IMR-90 (cell line): Measurements from ENCODE around the gene KAT6B. TPM values are rescaled to one million over a fixed set of nuclear protein-coding genes. Genes with fewer than 3 reads are reported as not detected.

Experiments
- ATAC-seq: fragments of 200-7000 bp; cut with Tn5 transposase; 2 replicates; pipeline ENCODE4 v1.9.1; 2020; ENCODE audit warnings: low read depth, mild to moderate bottlenecking, moderate library complexity
- BruUV-seq: library from RNA; stranded (reverse); fragments of 400-500 nt; replicated peaks from 2 replicates; lab custom pipeline; 2021; lab: Mats Ljungman, UMichigan
- CTCF ChIA-PET: fragments of 300-600 bp; formaldehyde crosslinking; extraction: SDS; loops from one replicate; lab custom pipeline; 2021; ENCODE audit warnings: antibody characterized with exemption; lab: Yijun Ruan, JAX
- POLR2A ChIA-PET: fragments of 300-600 bp; sonication (Branson Sonifier 250); formaldehyde crosslinking; loops from one replicate; lab custom pipeline; 2022; ENCODE audit warnings: antibody characterized with exemption; ENCODE audit not compliant: unreplicated experiment; lab: Charles Lee
- DNase-seq: peaks from one replicate; pipeline ENCODE4 v3.0.0; 2013
- H2AFZ ChIP-seq: replicated peaks from 2 replicates; pipeline ENCODE3; 2013; ENCODE audit warnings: low read length, mild to moderate bottlenecking; ENCODE audit not compliant: poor library complexity
- H2AK5ac ChIP-seq: 2 replicates; pipeline ENCODE4 v1.6.1; 2013; ENCODE audit warnings: low read depth, low read length, inconsistent platforms
- H2AK9ac ChIP-seq: replicated peaks from 2 replicates; pipeline ENCODE3; 2013; ENCODE audit warnings: mild to moderate bottlenecking, low read depth, low read length, moderate library complexity; ENCODE audit not compliant: poor library complexity
- H2BK120ac ChIP-seq: 2 replicates; pipeline ENCODE4 v1.6.1; 2013; ENCODE audit warnings: low read depth, low read length, inconsistent platforms
- H2BK15ac ChIP-seq: 3 replicates; pipeline ENCODE4 v1.6.1; 2013; ENCODE audit warnings: low read depth, low read length, inconsistent platforms
- H2BK20ac ChIP-seq: 2 replicates; pipeline ENCODE4 v1.6.1; 2013; ENCODE audit warnings: low read depth, mild to moderate bottlenecking, inconsistent platforms, low read length, moderate library complexity
- H2BK5ac ChIP-seq: 2 replicates; pipeline ENCODE4 v1.6.1; 2013; ENCODE audit warnings: mild to moderate bottlenecking, low read depth, low read length, inconsistent platforms; ENCODE audit not compliant: poor library complexity, severe bottlenecking
- H3K14ac ChIP-seq: replicated peaks from 2 replicates; pipeline ENCODE4 v1.6.1; 2013; ENCODE audit warnings: low read depth, low read length, inconsistent platforms
- H3K18ac ChIP-seq: 2 replicates; pipeline ENCODE4 v1.6.1; 2013; ENCODE audit warnings: low read depth, low read length, control low read depth
- H3K23ac ChIP-seq: 2 replicates; pipeline ENCODE4 v1.6.1; 2013; ENCODE audit warnings: low read depth, low read length, inconsistent platforms
- H3K27ac ChIP-seq: 2 replicates; pipeline ENCODE4 v1.5.1; 2013; ENCODE audit warnings: mild to moderate bottlenecking, control low read depth, low read length; ENCODE audit not compliant: insufficient read depth
- H3K27me3 ChIP-seq: 2 replicates; pipeline ENCODE4 v1.6.1; 2013; ENCODE audit warnings: low read length; ENCODE audit not compliant: control insufficient read depth, insufficient read depth
- H3K36me3 ChIP-seq: 2 replicates; pipeline ENCODE4 v1.6.1; 2013; ENCODE audit warnings: low read length, mixed read lengths; ENCODE audit not compliant: control insufficient read depth, insufficient read depth
- H3K4ac ChIP-seq: 2 replicates; pipeline ENCODE4 v1.6.1; 2013; ENCODE audit warnings: low read depth, low read length, inconsistent platforms
- H3K4me1 ChIP-seq: 2 replicates; pipeline ENCODE4 v1.6.1; 2013; ENCODE audit warnings: low read length, mixed read lengths; ENCODE audit not compliant: control insufficient read depth, insufficient read depth
- H3K4me2 ChIP-seq: 2 replicates; pipeline ENCODE4 v1.6.1; 2013; ENCODE audit warnings: low read depth, mild to moderate bottlenecking, control low read depth, low read length, moderate library complexity
- H3K4me3 ChIP-seq: 2 replicates; pipeline ENCODE4 v1.5.1; 2013; ENCODE audit warnings: low read depth, mild to moderate bottlenecking, control low read depth, low read length, moderate library complexity; ENCODE audit not compliant: insufficient read depth
- H3K56ac ChIP-seq: 2 replicates; pipeline ENCODE4 v1.6.1; 2013; ENCODE audit warnings: low read length, inconsistent platforms; ENCODE audit not compliant: insufficient read depth; ENCODE audit errors: extremely low read depth
- H3K79me1 ChIP-seq, 2 experiments: 2 replicates each; pipeline ENCODE4 v1.6.1; 2013; ENCODE audit warnings: low read length in 2 of 2, inconsistent platforms in 1 of 2, low read depth in 1 of 2
- H3K9ac ChIP-seq: 2 replicates; pipeline ENCODE4 v1.6.1; 2013; ENCODE audit warnings: low read depth, low read length, control low read depth
- H3K9me1 ChIP-seq: 2 replicates; pipeline ENCODE4 v1.6.1; 2013; ENCODE audit warnings: low read length, inconsistent platforms; ENCODE audit not compliant: insufficient read depth
- H3K9me3 ChIP-seq: 2 replicates; pipeline ENCODE4 v1.6.1; 2013; ENCODE audit warnings: low read length; ENCODE audit not compliant: control insufficient read depth, insufficient read depth
- H4K20me1 ChIP-seq: 2 replicates; pipeline ENCODE4 v1.6.1; 2013; ENCODE audit warnings: low read length, inconsistent platforms; ENCODE audit not compliant: insufficient read depth
- H4K5ac ChIP-seq: 2 replicates; pipeline ENCODE4 v1.6.1; 2013; ENCODE audit warnings: mild to moderate bottlenecking, low read depth, low read length, control low read depth
- H4K8ac ChIP-seq, 2 experiments: 2 replicates each; pipeline ENCODE4 v1.6.1; 2013; ENCODE audit warnings: low read depth in 2 of 2, low read length in 2 of 2, control low read depth in 1 of 2, inconsistent platforms in 1 of 2
- H4K91ac ChIP-seq: 2 replicates; pipeline ENCODE4 v1.6.1; 2013; ENCODE audit warnings: low read depth, low read length, inconsistent platforms; ENCODE audit not compliant: insufficient read depth
- CEBPB ChIP-seq: IDR thresholded peaks from 2 replicates; pipeline ENCODE4 v1.6.1; 2012; ENCODE audit warnings: low read depth, low read length, improper control_type of control experiment
- ELK1 ChIP-seq: fragments of 150-350 bp; IDR thresholded peaks from 2 replicates; pipeline ENCODE4 v1.6.1; 2016; ENCODE audit warnings: low read depth, mild to moderate bottlenecking, low read length, moderate library complexity, borderline replicate concordance
- MAZ ChIP-seq: IDR thresholded peaks from 2 replicates; pipeline ENCODE4 v1.6.1; 2012; ENCODE audit warnings: low read depth, mild to moderate bottlenecking, low read length, improper control_type of control experiment, moderate library complexity, borderline replicate concordance
- NFE2L2 ChIP-seq: fragments of 150-350 bp; IDR thresholded peaks from 2 replicates; pipeline ENCODE4 v1.6.1; 2016; ENCODE audit warnings: low read depth, mild to moderate bottlenecking, low read length
- POLR2A ChIP-seq: IDR thresholded peaks from 2 replicates; pipeline ENCODE4 v1.6.1; 2012; ENCODE audit warnings: mild to moderate bottlenecking, low read depth, low read length
- RAD21 ChIP-seq: IDR thresholded peaks from 2 replicates; pipeline ENCODE4 v1.6.1; 2012; ENCODE audit warnings: low read length, improper control_type of control experiment
- RFX5 ChIP-seq: IDR thresholded peaks from 2 replicates; pipeline ENCODE4 v1.8.0; 2012; ENCODE audit warnings: low read depth, mild to moderate bottlenecking, low read length, moderate library complexity
- SMC3 ChIP-seq: fragments of 150-350 bp; IDR thresholded peaks from 2 replicates; pipeline ENCODE4 v1.6.1; 2016; ENCODE audit warnings: low read depth, mild to moderate bottlenecking, antibody characterized with exemption, low read length, moderate library complexity
- WGBS, 2 experiments: methylation state at CpG; one replicate each; pipeline versions ENCODE4 v1.1.5 to v1.1.7; 2013; ENCODE audit warnings: missing lambda C conversion rate in 2 of 2; ENCODE audit not compliant: insufficient read length in 1 of 2; ENCODE audit errors: extremely low coverage in 2 of 2; 5-methylcytosine and 5-hydroxymethylcytosine counted together
- dilution Hi-C: fragments of 300-500 bp; cut with HindIII; formaldehyde crosslinking; loops from one replicate; pipeline ENCODE4 v1.14.3; 2018; ENCODE audit warnings: low sequenced_read_pairs; ENCODE audit not compliant: unreplicated experiment
- in situ Hi-C: fragments of 300-500 bp; cut with MboI; formaldehyde crosslinking; loops from 3 replicates; pipeline ENCODE4 v1.14.3; 2019; ENCODE audit warnings: low sequenced_read_pairs, inconsistent platforms, mixed read lengths
- intact Hi-C: fragments of 100-400 bp; cut with micrococcal nuclease; formaldehyde crosslinking; loops from 2 replicates; pipeline ENCODE4 v1.10.0; 2022
- polyA plus RNA-seq, 3 experiments: library from polyadenylated mRNA; depleted of rRNA; stranded (reverse); fragments of >200 nt; gene quantifications; 2 replicates each; pipeline ENCODE4 v1.2.3, GENCODE V29; 2012; ENCODE audit warnings: low replicate concordance in 1 of 3
- total RNA-seq: library from RNA; depleted of rRNA; stranded (reverse); fragments of >200 nt; gene quantifications from 2 replicates; pipeline ENCODE4 v1.2.3, GENCODE V29; 2012

The KAT6B gene
- total and polyA plus RNA-seq, 2 of the 4 experiments (the other 2 are of a cell fraction), result 8.8 to 28.1 TPM

DNA sequence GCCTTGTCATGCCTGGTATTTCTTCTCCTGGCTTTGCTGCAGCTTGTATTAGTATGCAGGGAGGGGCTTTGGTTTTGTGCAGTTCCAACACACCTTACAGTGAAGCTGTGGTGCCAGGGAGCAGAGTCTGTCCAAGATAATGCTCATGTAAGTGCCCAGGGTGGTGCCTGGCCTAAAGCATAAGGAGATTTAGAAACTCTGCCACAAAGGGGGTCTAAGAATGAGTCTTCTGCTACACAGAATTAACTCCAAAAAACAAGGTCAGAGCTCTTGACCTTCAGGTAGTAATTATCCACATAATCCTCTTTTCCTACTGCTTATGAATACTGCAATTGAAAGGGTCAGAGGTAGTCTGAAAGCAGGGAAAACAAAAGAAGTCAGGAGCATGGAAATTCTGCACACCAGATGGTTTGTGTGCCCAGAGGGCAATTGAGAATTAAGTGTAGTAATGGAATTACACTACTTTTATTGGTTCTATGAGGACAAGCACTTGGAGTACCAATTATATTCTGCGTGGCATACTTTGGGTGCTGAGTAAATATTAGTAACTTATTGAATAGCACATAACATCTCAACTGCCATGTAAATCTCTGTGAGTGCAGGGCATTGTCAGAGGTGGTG lies 121.5 kb downstream of the KAT6B start:
- ATAC-seq (no peak), DNase-seq (no peak)
- Histone ChIP-seq H4K20me1 (peaks cover 3% of the 10 kb centered on the region; the same call in 1 of the 2 replicates), H2AFZ (no peak overlapping the region), H2BK20ac (no peak overlapping the region), H3K9me1 (0 out of 2 replicates have a peak, but pooled peaks cover 9% of the 10 kb centered on the region), H3K18ac (no peak overlapping the region), H3K4ac (no peak overlapping the region), H3K79me1 (peaks cover 18 to 62% of the 10 kb centered on the region in 2 experiments), H3K4me2 (no peak overlapping the region), H3K27ac (no peak overlapping the region), H2BK5ac (no peak overlapping the region), H4K8ac (no peak overlapping the region), H4K91ac (no peak overlapping the region), H3K4me3 (no peak overlapping the region), H3K27me3 (no peaks in the 10 kb centered on the region), H3K23ac (no peak overlapping the region), H2AK5ac (no peak overlapping the region), H2AK9ac (no peak overlapping the region), H3K36me3 (no peaks in the 10 kb centered on the region), H3K9ac (no peak overlapping the region), H3K4me1 (peaks cover 10% of the 10 kb centered on the region), H2BK15ac (no peak overlapping the region), H3K14ac (no peak overlapping the region; the same call in 1 of the 2 replicates), H2BK120ac (no peak overlapping the region), H3K56ac (no peak overlapping the region), H3K9me3 (no peaks in the 10 kb centered on the region), H4K5ac (peak overlapping the region; percentile 19; the same call in 1 of the 2 replicates)
- no CpG with 5 or more reads among the region's 1 CpG for WGBS, 2 experiments
- no peak for TF ChIP-seq CEBPB
- no peak for TF ChIP-seq POLR2A
- no peak for TF ChIP-seq ELK1
- no peak for TF ChIP-seq MAZ
- no peak for TF ChIP-seq NFE2L2
- TF ChIP-seq RAD21, result no peak
- TF ChIP-seq SMC3, result no peak
- TF ChIP-seq RFX5, result no peak
- ChIA-PET CTCF (interaction anchor here (0.6 kb wide), 1 partner anchor 27 kb away, joined by 3 read pairs; no protein-coding TSS in a partner anchor), POLR2A (no interaction called here)
- dilution Hi-C loops, result no loop called here
- intact Hi-C loops, result no loop called here
- BruUV-seq, result no TSS peak
- in situ Hi-C loops, result no loop called here
